ENCODE measurements around the gene SLC22A23.
"Not testable (repeated sequence)": the region's sequence is repeated elsewhere in the genome, so short reads cannot be mapped to it uniquely, and the experiment has no call there.

SLC22A23 gene

DNA sequence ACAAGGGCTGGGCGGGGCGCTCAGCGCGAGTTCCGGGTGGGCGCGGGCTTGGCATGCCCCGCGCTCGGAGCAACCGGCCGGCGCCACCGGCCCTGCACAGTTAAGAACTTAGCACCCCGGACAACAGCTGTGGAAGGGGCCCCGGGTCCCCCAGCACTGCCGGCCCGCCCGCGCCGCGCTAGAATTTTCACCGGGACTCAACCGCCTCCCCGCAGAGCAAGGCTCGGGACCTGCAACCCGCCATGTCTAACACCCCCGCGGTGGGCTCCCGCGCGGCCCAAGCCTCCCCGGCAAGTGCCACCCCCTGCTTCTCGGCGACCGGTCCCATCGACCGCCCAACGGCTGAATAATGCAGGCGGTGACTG, 203.3 kb downstream of the SLC22A23 start:
- Mint-ChIP-seq H3K27ac (no peak overlapping the region), H3K4me1 (peaks cover 7% of the 10 kb centered on the region), H3K27me3 (no peaks in the 10 kb centered on the region), H3K4me3 (no peak overlapping the region), H3K9me3 (no peaks in the 10 kb centered on the region), H3K36me3 (no peaks in the 10 kb centered on the region)

DNA sequence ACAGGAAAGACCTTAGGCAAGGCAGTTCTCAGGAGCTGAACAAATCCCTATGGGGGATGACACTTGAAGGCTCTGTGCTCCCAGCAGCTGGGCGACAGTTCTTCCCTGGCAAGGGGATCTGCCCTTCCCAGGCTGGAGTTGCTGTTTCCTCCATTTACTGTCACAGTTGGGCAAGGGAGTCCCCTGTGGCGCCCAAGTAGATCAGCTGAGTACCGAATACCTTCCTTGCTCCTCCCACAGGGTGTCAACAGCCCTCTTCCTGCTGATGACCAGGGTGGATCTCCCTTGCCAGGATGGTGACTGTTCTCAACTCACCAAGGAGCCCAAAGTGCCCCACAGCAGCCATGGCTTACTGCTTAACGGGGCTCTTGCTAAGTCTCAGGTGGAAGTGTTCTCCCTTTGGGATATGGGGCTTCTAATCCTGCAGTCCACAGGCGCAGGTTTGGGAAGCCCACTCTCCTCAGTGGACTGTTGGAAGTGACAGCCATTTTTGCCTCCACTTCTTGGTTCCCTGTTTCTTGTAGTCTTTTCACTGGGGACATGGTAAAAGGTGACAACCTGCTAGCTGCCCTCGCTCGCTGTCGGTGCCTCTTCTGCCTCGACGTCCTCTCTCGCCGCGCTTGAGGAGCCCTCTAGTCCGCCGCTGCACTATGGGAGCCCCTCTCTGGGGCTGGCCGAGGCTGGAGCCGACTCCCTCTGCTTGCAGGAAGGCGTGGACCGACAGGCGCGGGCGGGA, 203.8 kb downstream of the SLC22A23 start:
- Mint-ChIP-seq H3K27me3 (peaks cover 2% of the 10 kb centered on the region), H3K9me3 (no peaks in the 10 kb centered on the region), H3K36me3 (no peaks in the 10 kb centered on the region), H3K27ac (no peak overlapping the region), H3K4me3 (no peak overlapping the region), H3K4me1 (peaks cover 7% of the 10 kb centered on the region)

DNA sequence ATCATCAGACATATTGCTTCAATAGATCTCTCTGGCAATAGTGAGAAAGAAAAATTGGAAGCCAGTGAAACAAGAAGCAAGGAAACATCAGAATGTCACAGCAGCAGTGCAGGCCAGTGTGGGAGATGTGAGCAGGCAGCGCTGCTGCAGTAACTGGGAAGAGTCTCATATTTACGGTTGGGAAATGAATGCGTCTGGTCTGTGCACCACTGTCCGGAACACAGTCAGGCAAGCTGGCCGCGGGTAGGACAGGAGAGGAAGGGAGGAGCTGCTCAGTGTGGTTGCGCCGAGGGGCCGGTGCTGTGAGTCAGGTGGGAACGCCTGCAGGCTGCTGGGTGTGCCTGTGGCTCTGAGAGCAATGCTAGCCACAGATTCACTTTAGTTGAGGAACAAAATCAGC, 204.5 kb downstream of the SLC22A23 start:
- Mint-ChIP-seq H3K36me3 (no peaks in the 10 kb centered on the region), H3K9me3 (no peaks in the 10 kb centered on the region), H3K27me3 (peaks cover 5% of the 10 kb centered on the region), H3K27ac (no peak overlapping the region), H3K4me3 (no peak overlapping the region), H3K4me1 (peaks cover 7% of the 10 kb centered on the region)

DNA sequence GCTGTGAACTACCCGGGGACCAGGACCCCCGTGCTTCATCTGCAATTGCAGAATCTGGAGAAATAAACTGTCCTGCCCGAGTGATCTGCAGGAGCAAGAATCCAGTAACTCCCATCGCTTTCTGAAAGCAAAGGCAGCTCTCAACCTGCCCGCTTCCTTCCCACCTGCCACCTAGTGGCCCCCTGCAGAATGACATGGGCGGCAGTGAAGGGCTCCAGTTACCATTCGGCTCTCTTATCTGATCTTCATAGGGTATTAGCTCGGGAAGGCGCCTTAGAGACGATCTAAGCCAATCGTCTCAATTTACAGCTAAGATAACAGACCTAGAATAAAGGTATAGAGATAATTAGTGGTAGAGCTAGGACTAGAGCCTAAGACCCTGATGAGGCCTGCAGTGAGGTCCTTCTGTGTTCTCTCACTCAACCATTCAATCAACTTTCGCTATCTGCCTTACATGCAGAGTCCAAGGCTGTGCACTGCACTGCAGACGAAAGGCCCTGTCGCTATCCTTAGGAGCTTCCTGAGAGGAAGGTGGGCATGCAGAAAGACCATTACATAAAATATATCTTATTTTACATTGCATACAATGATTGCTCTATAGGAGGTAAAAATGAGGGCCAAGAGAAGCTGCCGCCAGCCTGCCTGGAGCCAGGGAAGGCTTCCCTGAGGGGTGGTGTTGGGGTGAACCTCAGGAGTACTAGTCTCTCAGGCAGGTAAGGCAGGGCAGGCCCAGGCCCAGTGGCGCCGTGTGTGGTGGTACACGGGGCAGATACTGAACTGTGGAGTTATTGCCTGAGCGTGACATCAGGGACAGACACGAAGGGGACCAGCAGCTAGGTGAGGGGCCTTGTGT, 205.2 kb downstream of the SLC22A23 start:
- Mint-ChIP-seq H3K27ac (no peak overlapping the region), H3K4me3 (no peak overlapping the region), H3K27me3 (peaks cover 5% of the 10 kb centered on the region), H3K36me3 (no peaks in the 10 kb centered on the region), H3K4me1 (peaks cover 7% of the 10 kb centered on the region), H3K9me3 (no peaks in the 10 kb centered on the region)

DNA sequence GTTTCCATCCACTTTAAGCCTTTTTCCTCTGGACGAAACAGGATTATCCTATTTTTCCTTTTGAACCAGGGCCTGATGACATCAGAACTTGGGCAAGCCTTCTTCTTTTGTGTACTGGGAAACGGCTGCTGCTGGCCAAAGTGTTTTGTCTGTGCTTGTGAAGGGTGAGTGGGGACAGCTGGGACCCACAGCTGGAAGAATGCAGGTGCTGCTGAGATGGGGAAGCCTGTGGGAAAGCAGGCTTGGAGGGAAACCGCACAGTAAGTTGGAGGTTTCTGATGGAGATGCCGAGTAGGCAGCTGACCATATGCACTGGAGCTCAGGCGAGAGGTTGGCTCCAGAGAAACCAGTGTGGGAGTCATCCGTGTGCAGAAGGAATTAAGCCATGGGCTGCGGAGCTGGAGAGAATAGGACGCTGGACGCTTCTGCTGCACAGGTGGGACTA, 206.6 kb downstream of the SLC22A23 start:
- Mint-ChIP-seq H3K9me3 (no peaks in the 10 kb centered on the region), H3K36me3 (no peaks in the 10 kb centered on the region), H3K27me3 (peaks cover 7% of the 10 kb centered on the region), H3K27ac (no peak overlapping the region), H3K4me1 (peaks cover 7% of the 10 kb centered on the region), H3K4me3 (no peak overlapping the region)

DNA sequence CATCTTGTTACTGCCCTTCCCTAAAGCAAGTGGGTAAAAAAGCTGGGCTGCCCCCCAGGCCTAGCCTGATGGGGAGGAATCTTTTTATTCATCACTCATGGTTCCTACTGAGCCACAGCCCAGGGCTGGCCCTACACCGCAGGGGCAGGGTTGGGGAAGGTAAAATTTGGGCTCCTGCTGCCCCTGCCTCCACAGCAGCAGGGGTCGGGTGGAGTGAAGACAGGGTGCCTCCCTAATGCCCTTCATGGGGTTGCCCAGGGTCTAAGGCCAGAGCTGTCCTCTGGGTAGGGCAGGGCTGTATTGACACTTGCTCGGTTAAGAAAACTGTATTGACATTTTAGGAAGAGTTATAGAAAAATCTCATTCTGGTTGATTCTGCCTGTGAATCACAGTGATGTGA, 207.0 kb downstream of the SLC22A23 start:
- no peak overlapping the region for H3K27ac Mint-ChIP-seq
- no peaks in the 10 kb centered on the region for H3K36me3 Mint-ChIP-seq
- no peaks in the 10 kb centered on the region for H3K9me3 Mint-ChIP-seq
- H3K4me1 Mint-ChIP-seq = peaks cover 7% of the 10 kb centered on the region
- H3K4me3 Mint-ChIP-seq = no peak overlapping the region
- peaks cover 7% of the 10 kb centered on the region for H3K27me3 Mint-ChIP-seq

DNA sequence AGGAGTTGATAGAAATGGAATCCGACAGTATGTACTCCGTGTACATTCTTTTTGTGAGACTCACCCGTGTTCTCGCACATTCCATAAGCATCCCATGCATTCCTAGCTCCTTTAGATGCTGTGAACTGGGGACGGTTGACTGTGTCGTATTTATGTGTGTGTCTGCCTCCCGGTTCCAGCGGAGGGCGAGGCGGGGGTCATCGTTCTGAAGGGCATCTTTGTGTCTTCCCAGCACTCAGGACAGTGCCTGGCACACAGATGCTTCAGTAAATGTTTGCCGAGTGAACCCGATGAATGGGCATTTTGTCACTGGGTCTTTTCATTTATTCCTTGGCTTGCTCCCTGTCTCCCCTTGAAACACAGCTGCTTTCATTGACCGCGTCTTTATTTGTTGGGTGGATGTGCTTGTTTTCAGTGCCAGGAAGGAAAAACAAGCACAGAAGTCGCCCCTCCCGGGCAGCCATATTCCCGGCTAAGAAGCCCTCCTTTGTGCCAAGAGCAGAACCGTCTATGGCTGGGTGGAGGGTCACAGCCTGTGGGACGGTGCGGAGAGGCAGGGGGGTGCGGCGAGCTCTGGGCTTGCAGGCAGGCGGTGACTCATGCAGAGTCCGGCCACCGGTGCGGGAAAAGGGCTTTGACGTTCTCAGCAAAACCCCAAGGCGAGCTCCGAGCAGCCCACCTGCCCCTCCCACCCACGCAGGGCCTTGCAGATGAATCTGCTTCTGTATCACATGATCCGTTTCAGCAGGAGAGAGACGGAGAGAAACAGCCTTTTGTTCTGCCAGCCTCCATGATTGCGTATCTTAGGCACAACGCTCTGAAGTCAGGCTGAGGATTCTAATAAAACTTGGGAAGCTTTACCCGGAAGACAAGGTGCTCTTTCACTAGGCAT, 209.3 kb downstream of the SLC22A23 start:
- Mint-ChIP-seq H3K9me3 (no peaks in the 10 kb centered on the region), H3K36me3 (no peaks in the 10 kb centered on the region), H3K4me3 (no peak overlapping the region), H3K4me1 (peaks cover 7% of the 10 kb centered on the region), H3K27me3 (peaks cover 7% of the 10 kb centered on the region), H3K27ac (no peak overlapping the region)

DNA sequence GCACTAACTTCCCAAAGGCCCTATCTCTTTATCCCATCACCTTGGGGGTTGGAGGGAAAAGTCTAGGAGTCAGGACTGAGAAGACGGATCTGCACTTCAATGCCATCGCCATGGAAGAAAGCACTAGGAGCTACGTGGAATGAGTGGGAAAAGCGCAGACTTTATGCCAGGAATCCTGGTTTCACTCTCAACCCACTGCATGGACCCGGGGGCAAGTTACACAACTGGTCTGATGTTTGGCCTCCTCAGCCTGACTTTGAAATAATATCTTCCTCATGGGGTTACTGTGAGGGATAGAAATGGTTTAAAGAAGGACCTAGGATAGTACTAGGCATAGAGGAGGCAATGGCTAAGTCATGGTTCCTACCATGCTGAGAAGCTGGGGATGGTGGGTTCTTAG, 211.6 kb downstream of the SLC22A23 start:
- Mint-ChIP-seq H3K4me3 (no peak overlapping the region), H3K27me3 (peaks cover 7% of the 10 kb centered on the region), H3K27ac (no peak overlapping the region), H3K4me1 (no peaks in the 10 kb centered on the region), H3K36me3 (no peaks in the 10 kb centered on the region), H3K9me3 (no peaks in the 10 kb centered on the region)

DNA sequence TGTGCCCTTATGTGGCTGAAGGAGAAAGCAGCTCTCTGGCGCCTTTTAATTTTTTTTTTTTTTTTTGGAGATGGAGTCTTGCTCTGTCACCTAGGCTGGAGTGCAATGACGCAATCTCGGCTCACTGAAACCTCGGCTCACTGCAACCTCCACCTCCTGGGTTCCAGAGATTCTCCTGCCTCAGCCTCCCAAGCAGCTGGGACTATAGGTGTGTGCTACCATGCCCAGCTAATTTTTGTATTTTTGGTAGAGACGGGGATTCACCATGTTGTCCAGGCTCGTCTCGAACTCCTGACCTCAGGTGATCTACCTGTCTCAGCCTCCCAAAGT, 212.1 kb downstream of the SLC22A23 start:
- not testable (repeated sequence) for H3K9me3 Mint-ChIP-seq, H3K36me3 Mint-ChIP-seq, H3K27ac Mint-ChIP-seq, H3K4me3 Mint-ChIP-seq, H3K27me3 Mint-ChIP-seq, H3K4me1 Mint-ChIP-seq

DNA sequence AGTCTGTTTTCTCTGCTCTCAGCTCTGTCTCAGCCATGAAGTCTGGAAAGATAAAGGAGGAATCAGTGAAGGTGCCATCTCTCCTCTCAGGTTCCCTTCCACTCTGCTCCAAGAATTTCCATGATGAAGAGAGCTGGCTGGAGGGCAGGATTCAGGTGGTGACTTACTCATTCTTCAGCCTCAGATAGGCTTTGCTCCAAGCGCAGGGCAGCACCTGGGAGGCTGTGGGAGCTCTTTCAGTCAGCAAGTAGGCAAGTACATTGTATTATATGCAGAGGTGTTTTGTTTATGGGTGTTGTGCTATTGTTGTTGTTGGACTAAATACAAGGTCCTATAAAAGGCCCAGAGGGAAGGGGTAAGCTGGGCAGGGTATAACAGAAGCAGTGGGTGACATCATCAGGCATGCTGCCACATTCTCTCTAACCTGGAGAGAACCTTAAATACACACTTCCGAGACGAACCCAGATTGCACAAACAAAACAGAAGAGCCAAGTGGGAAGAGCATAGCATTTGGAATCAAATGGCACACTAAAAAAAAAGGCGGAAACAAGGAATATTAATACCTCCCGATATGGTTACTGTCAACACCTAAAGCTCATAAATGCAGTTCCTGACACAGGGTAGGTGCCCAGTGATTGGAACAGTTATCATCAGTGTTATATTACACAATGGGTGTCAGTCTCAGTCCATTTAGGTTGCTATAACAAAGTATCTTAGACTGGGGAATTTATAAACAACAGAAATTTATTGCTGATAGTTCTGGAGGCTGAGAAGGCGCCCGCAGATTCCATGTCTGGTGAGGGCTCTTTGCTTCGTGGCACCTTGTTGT, 212.6 kb downstream of the SLC22A23 start:
- no peak overlapping the region for H3K27ac Mint-ChIP-seq
- no peak overlapping the region for H3K4me3 Mint-ChIP-seq
- no peaks in the 10 kb centered on the region for H3K36me3 Mint-ChIP-seq
- H3K9me3 Mint-ChIP-seq = no peaks in the 10 kb centered on the region
- peaks cover 9% of the 10 kb centered on the region for H3K27me3 Mint-ChIP-seq
- H3K4me1 Mint-ChIP-seq = no peaks in the 10 kb centered on the region

DNA sequence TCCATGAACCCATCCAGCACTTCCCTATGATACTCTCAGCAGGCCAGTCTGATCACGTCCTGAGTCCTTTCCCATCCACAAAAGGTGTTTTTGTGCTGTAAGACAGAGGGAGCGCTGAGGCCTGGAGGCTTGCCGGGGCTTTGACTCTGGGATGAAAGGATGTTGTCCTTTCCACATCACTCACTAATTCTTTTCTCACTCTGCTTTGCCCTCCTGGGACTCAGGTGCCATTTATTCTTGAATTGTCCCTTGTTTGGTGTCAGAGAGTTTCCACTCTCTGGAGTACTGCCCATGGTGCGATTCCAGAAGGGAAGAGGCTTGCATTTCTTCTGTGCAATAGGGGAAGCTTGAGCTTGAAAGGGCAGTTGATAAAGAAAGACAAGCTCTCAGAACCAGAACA, 214.1 kb downstream of the SLC22A23 start:
- Mint-ChIP-seq H3K27me3 (peaks cover 7% of the 10 kb centered on the region), H3K27ac (no peak overlapping the region), H3K9me3 (no peaks in the 10 kb centered on the region), H3K4me1 (no peaks in the 10 kb centered on the region), H3K4me3 (no peak overlapping the region), H3K36me3 (no peaks in the 10 kb centered on the region)

DNA sequence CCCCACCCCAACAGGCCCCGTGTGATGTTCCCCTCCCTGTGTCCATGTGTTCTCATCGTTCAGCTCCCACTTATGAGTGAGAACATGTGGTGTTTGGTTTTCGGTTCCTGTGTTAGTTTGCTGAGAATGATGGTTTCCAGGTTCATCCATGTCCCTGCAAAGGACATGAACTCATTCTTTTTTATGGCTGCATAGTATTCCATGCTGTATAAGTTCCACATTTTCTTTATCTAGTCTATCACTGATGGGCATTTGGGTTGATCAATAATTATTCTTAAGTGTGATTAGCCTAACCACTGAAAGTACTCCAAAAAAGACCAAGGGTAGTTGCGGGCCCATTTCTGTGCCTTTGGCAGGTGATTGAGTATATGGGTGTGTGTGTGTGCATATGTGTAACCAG, 215.1 kb downstream of the SLC22A23 start:
- H3K27me3 Mint-ChIP-seq = peaks cover 12% of the 10 kb centered on the region

DNA sequence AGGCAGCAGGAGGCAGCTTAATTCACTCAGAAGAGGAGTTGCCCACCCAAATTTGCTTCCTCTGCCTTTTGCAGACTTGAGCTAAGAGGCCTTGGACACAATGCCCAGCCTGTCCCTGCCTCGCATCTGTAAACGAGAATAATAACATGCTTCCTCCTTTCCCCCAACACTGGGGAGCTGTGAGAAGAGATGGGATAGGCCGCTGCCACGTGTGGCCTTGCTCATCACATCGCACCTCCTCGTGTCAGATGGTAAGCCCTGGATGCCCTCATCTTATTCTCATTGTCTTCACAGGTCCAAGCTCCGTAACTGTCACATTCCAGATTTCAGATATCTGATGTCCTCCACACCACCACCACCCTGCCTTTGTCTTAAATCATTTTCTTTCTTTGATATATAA, 216.3 kb downstream of the SLC22A23 start:
- Mint-ChIP-seq H3K9me3 (no peaks in the 10 kb centered on the region), H3K27me3 (peaks cover 17% of the 10 kb centered on the region), H3K4me3 (no peak overlapping the region), H3K4me1 (no peaks in the 10 kb centered on the region), H3K27ac (no peak overlapping the region), H3K36me3 (no peaks in the 10 kb centered on the region)

More for the DNA sequence above, 215.1 kb downstream of the SLC22A23 start:
- H3K4me3 Mint-ChIP-seq, H3K4me1 Mint-ChIP-seq, H3K9me3 Mint-ChIP-seq, H3K36me3 Mint-ChIP-seq, H3K27ac Mint-ChIP-seq: not testable (repeated sequence)

DNA sequence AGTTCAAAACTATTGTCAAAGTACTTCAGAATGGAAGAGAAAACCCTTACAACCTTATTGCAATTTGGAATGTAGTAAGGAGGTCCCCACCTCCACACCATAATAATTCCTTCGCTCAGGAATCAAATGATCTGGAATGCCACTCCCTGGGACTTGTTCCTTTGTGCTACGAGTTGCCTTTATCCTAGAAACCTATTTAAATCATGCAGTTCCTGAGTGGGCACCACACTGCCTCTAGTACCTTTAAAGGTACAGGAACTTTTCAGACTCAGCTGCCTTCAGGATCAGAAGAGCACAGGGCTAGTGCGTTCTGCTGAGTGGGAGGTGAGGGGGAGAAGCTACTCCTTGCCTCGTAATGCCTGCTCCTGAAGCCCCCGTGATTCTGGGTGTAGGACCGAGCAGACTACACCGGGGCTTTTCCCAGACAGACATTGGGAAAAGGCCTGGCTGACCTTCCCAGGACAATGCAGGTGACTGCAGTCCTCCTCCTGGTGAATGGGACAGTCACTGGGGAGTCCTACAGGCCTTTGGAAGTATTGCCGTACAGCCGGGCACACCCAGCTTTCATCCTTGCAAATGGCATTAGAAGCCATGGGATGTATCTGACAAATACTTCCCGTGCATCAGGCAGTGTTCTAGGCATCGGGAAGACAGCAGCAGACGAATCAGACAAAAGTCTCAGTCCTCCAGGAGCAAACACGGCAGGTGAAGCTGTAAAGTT, 217.6 kb downstream of the SLC22A23 start:
- H3K4me3 Mint-ChIP-seq = no peak overlapping the region
- no peaks in the 10 kb centered on the region for H3K9me3 Mint-ChIP-seq
- no peaks in the 10 kb centered on the region for H3K36me3 Mint-ChIP-seq
- H3K27ac Mint-ChIP-seq = no peak overlapping the region
- H3K4me1 Mint-ChIP-seq = no peaks in the 10 kb centered on the region
- peaks cover 23% of the 10 kb centered on the region for H3K27me3 Mint-ChIP-seq
